Stimulated activated CD4-positive, alpha-beta T cell treated with anti-CD3 and anti-CD28 coated beads, Interleukin-1b, Interleukin-23, amount 100 ng/mL, for 4 hours (primary cell): ENCODE data around the gene DNAH1.

Experiments
- DNase-seq, 2 donors: peaks; one replicate each; pipeline ENCODE4 v3.0.0-alpha.2; 2020; ENCODE audit warnings: low read depth in 2 of 2

The DNAH1 gene

DNA sequence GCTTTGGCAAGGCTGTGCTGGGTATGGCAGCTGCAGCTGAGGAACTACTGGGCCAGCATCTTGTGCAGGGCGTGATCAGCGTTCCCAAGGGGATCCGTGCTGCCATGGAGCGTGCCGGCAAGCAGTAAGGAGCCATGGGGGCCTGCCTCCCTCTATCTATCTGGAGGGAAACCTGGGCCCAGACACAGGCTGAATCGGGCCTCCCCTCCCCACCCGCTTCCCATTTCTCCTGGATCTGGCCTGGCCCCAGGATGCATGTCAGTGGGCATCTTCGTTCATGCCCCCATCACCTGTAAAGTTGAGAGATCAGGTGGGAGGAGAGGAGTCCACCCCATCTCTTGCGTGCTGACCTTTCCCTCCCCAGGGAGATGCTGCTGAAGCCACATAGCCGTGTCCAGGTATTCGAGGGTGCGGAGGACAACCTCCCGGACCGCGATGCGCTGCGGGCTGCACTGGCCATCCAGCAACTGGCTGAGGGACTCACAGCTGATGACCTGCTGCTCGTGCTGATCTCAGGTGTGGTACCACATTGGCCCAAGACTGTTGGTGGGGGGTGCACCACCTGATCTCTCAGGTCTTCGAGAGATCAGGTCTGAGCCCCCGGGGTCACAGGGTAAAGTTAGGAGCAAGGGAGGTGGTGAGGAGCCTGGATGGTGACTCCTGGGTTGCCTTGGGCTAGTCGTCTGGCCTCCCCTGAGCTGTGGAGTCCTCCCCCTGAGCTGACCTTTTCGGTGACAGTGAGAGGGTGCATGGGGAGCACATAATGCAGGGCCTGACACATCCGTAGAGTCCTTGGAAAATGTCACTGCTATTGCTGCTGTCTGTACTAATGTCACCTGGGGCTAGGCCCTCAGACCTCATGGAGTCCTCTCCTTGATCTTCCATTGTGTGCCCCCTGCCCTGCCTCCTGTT lies 25.3 kb upstream of the DNAH1 start:
- DNase-seq = no peak

DNA sequence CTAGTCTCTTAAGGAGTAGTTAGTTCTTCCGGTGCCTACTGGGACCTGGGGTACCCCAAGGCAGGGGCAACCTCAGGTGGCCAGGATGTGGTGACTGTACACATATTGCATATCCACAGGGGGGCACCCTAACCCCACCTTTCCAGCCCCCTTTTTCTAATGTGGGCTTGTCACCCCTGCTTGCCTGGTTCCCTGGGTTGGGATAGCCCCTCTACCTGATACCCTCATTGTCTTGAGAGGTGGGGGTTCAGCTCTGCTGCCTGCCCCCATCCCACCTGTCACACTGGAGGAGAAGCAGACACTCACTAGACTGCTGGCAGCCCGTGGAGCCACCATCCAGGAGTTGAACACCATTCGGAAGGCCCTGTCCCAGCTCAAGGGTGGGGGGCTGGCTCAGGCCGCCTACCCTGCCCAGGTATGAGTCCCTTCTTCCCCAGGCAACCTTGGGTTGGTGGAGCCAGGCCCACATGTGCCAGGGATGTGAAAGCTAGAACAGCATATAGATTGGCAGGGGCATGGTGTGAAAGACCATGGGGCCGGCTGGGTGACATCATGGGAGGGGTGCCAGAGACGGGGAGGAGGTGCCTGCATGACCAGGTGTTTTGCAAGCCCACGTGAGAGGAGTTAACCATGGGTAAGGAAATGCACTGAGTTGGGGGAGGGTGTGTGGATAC lies 24.5 kb upstream of the DNAH1 start:
- no peak for DNase-seq

DNA sequence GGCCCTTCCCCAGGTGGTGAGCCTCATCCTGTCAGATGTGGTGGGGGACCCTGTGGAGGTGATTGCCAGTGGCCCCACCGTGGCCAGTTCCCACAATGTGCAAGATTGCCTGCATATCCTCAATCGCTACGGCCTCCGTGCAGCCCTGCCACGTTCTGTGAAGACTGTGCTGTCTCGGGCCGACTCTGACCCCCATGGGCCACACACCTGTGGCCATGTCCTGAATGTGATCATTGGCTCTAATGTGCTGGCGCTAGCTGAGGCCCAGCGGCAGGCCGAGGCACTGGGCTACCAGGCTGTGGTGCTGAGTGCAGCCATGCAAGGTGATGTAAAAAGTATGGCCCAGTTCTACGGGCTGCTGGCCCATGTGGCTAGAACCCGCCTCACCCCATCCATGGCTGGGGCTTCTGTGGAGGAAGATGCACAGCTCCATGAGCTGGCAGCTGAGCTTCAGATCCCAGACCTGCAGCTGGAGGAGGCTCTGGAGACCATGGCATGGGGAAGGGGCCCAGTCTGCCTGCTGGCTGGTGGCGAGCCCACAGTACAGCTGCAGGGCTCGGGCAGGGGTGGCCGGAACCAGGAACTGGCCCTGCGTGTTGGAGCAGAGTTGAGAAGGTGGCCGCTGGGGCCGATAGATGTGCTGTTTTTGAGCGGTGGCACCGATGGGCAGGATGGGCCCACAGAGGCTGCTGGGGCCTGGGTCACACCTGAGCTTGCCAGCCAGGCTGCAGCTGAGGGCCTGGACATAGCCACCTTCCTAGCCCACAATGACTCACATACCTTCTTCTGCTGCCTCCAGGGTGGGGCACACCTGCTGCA lies 23.7 kb upstream of the DNAH1 start:
- no peak for DNase-seq

DNA sequence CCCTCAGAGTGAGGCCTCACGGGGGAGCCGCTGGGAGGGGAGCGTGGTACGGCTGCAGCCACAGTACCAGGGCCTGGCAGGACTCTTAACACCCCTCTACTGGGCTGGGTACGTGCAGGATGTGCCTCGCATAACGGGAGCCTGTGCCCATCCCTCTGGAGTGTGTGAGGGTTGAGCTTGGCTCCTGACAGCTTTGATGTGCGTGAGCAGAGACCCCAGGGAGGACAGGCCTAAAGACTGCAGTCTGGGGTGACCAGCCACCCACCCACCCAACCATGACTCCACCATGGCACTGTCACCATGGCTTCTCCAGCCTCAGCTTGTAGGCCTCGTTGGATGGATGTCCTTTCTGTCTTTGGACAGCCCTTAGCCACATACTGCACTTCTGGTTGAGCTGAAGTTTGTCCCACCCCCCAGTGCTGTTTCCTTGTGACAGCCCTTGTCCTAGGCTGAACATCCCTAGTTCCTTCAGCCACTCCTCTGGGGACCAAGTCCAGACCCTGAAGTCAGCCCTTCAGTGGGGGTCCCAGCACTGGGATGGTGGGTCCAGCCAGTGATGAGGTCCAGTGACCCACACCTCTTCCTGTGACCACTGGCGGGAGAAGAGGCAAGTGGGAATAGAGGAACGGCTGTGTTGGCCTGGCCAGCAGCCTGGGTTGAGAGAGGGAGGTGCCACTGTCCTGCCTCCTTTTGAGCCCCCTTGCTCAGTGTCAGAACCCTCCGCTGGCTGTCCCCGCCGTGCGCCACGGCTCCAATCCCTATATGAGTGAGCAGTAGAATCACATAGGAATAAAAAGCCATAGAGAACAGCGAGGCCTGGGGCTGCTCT lies 22.4 kb upstream of the DNAH1 start:
- no peak for DNase-seq

DNA sequence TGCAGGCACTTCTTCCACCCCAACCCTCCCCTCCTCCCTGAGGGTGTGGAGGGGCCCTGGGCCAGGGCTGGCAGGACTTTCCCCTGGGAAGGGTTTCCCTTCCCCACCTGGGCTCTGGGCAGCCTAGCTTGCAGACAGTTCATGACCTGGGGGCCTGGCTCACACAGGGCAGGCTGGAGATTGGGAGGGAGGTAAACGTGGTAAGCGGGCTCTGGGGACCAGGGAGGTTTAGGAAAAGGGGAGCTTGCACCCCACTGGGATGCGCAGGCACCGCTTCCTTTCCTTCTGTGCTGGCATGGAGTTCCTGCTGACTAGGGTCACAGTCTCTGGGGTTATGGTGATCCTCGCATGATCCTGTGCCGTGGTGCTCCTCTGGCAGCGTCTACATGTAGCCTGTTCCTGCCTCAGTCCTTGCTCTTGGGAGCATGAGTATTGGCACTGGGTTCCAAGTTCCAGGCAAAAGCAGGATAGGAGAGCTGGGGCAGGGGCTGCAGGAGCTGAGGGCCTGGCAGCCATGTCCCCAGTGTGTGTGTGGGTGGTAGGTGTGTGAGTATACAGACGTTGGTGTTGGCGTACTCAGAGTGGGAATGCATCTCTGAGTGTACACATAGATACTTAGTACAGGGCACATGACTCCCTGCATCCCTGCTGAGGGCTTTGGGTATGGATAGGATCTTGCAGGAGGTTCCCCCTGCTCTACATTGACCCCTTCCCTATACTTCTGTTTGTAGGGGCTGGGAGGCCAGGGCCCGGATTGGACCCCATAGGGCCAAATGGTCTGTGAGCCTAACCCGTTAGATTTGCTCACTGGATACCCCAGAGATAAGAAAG lies 21.6 kb upstream of the DNAH1 start:
- DNase-seq = no peak

DNA sequence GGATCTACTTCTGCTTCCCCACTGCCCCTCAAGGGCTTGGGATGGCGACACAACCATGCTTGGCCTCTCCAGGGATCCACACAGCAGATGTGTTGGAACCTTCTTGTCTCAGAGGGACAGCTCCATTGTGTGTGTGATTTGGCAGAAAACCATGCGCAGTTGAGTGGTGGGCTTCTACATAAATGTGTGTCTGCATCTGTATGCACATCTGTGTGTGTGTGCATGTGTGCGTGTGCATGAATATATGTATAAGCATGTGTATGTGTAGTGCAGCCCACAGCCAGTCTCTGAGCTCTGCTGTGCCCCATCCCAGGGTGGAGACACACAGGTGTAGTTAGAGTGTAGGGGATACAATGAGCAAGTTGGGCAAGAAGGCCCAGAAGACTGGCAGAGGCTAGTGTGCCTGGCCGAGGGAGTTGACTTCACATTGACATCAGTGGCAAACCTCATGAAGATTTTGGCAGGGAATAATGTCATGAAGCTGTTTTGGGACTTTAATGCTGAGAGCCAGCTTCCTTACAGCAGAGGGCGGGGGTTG lies 20.4 kb upstream of the DNAH1 start:
- no peak for DNase-seq

DNA sequence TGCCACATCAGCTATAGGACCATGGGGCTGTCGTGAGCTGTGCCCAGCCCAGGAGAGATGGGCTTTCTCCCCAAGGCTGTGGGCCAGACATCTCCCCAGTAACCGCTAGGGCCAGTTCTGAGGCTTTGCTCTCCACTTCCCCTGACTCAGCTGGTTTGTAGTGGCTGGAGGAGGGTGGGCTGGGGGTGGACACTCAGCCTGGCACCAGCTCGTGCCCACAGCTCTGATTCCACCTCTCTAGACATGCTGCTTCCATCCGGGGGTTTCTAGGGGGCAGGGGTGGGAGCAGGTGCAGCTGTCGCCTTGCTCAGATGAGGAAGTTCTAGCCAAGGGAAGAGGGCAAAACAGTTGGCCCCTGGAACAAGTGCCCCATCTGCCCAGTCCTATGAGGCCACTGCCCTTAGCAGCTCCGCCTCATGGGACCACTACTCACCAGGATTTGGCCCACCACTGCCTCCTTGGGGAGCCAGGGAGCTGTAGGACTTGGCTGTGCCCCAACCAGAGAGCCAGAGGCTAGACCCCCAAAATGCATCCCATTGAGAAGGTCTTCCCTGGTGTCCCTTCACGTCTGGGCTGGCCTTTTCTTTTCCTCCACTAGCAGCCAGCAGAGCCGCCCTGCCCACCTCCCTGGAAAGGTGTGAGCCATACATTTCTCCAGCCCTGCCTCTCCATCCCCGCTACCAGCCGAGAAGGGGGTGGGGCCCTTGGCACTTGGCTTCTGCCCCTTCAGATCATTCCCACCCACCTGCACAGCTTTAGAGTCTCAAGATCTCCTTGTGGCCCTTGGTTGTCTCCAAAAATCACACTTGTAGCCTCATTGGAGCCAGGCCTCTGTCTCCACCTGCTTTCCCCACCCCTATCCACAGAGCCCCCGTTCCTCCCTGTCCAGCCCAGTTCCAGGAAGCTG lies 18.6 kb upstream of the DNAH1 start:
- DNase-seq = no peak

DNA sequence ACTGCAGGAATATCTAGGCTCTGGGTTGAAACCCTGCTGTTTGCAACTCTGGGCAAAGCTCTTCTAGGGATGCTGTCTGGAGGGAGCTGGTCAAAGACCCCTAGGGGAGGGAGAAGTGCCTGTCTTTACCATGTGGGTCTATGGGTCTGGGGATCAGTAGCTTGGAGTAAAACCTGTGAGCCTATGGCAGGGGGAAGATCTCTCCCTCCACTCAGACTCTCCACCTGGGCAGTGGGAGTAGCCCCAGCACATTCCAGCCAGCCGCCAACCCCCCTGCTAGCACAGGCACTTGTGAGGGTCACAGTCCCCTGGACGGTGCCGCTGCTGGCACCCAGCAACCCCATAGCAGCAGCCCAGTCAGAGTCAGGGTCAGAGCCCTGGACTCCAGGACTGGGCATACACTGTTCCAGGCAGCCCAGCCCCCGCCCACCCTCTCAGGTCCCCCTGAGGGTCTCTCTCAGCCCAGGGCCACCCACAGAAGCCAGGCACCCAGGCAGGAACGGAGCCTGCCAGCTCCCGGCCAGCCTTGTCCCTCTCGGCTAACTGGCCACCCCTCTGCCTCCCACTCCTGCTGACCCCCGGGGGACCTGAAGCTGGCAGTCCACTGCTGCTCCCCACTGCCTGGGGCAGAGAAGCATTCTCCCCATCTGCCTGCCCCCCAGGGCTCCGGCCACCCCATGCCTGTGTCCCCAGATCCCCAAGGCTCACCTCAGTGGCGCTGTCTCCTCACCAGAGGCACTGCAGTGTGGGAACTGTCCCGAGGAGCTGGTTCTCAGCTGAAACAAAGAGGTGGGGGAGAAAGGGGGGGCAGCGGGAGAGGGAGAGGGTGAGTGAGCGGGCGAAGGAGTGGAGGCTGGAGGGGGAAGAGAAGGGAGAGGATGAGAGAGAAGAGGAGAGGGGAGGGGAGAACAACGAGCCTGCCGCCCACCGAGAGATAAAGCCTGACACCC lies 17.7 kb upstream of the DNAH1 start:
- no peak for DNase-seq

DNA sequence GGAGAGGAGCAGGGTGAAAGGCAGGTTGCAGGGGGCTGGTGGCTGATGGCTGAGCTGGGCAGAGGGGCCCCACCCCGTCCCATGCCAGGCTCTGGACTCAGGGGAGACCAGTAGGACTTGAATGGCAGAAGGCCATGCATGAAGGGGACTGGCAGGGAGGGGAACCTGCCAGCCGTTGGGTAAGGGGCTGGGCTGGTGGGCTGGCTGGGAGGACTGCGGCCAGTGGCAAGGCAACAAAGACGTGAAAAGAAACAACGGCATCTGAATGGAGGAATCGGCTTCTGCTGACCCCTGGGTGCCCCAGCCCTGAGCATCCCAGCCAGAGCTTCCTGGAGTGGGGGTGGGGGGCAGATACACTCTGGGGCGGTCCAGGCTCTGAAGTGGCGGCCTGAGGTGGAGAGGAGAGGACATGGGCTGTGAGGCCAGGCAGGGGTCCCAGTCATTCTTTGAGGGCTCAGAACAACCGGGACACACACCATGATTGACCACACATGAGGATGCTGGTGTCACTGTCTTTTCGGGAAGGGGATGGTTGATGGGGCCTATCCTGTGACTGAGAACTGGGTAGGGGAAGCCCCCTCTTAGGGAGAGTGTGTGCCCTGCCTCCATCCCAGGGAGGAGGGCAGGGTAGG lies 16.8 kb upstream of the DNAH1 start:
- no peak for DNase-seq

DNA sequence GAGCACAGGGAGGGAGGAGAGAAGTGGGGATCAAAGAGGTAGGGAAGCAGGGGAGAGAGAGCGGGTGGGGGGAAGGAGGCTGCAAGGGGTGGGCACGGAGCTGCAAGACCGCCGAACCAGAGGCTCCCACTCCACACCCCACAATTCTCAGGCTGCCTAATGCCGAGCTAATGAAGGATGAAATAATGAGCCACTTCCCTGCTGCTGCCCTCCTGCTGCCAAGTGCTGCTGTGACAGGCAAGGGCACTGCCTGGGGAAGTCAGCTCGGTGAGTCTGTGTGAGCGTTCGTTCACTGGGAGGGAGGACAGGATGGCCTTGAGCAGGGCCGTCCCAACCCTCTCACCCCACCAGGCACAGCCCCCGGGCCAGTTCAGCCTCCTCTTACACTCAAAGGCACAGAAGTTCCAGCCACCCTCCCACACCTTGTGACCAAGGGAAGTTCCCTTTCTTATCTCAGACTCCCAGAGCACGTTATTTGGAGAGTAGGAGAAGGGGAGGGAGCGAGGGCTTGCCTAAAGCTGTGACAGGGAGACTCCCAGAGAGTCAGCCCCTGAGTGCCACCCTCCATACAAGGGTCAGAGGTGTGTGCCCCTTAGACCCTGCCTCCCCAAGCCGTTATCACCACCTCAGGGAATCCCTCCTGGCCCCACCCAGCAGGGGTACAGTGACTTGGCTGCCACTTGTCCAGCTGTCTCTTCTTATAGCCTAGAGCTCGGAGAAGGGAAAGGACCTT lies 16.1 kb upstream of the DNAH1 start:
- no peak for DNase-seq

DNA sequence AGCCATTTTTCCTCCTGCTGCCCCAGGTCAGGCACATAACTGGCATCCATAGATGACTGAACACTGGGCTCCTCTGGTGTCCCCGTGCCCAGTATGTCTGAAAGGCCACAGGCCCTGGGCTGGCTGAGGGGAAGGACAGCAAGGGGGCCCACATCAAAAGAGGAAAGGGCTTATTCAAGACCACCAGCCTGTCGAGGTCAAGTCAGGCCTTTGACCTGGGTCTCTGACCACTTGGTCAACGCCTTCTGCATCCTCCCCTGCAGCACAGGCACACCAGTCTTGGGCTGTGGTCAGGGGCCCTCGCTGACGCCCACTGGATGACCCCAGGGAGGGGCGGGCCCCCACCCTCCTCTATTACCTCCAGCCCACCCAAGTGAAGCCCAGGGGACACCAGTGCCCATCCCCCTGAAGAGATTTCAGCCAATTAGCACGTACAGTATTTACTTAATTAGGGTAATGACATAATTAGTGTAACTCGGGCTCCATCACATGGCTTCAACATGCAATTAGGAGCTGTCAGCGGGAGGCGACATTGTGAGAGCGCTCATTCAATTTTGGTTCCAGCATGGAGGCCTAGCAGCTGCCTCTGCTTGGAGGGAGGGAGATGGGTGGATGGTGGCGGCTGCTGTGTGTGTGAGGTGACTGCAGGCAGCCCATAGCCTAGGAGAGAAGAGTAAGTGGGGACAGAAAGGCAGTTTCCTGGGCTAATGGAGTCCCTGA lies 13.5 kb upstream of the DNAH1 start:
- no peak for DNase-seq

DNA sequence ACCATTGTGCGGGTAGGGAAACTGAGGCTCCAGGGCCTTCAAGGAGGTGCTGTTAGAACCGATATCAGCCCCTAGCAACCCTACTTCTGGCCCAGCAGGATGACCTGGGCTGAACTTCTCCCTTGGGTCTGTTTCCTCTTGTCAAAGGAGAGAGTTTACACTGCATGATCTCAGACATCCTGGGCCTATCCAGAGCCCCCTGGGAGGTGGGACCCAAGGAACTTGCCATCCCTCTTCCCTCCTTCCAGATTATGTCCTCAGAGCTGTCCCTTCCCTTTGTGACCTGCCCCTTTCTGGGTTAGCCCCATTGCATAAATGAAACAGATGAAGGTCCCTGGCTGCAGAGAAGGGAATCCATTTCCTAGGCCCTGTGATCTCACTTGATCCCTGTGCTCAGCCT lies 12.3 kb upstream of the DNAH1 start:
- no peak for DNase-seq

DNA sequence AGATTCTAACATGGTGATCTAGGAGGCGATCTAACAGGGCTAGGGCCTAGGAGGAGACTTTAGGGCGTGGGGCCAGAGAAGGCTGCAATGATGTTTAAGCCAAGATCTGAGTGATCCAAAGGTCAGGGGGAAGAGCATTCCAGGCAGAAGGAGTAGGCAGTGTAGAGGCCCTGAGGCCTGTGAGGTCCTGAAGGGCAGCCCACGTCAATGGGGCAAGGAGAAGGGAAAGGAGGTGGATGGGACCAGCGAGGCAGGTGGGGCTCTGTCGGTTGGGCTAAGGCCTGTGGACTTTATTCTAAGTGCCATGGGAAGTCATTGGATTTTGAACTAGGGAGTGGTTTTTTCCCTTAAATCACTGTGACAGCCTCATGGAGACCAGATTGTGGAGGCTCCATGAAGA lies 10.2 kb upstream of the DNAH1 start:
- no peak for DNase-seq

DNA sequence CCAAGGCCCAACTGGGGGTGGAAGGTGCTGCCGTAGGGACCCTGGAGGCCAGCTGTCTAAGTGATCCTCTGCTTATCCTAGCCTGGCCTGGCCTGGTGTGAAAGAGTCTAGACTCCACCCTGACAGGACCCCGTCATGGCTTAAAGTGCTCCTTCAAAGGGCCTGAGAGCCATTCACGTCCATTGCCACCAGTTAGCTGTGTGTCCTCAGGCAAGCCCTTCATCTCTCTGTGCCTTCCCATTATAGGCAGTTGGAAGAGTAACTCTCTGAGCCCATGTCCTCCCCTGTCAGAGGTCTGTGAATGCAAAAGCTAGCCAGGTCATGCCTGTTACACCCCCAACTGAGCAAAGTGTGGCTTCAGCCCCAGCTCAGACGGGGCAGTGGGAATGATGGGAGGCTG lies 9.1 kb upstream of the DNAH1 start:
- DNase-seq = no peak

DNA sequence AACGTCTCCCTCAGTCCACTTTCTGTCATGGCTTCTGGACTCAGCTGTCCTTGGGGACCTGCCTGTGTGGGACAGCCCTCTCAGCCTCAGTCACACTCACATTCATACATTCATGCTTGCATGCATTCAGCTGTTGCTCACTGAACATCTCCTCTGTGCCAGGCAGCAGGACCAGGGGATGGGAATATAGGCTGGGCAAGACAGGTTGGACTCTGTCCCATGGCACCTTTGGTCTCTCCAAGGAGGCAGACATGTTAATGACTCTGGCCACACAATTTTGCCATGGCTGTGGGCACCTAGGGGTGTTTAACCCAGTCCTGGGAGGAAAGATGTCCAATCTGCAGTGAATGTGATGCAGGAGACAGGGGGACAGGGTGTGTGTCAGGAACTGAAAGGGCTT lies 7.8 kb upstream of the DNAH1 start:
- no peak for DNase-seq

DNA sequence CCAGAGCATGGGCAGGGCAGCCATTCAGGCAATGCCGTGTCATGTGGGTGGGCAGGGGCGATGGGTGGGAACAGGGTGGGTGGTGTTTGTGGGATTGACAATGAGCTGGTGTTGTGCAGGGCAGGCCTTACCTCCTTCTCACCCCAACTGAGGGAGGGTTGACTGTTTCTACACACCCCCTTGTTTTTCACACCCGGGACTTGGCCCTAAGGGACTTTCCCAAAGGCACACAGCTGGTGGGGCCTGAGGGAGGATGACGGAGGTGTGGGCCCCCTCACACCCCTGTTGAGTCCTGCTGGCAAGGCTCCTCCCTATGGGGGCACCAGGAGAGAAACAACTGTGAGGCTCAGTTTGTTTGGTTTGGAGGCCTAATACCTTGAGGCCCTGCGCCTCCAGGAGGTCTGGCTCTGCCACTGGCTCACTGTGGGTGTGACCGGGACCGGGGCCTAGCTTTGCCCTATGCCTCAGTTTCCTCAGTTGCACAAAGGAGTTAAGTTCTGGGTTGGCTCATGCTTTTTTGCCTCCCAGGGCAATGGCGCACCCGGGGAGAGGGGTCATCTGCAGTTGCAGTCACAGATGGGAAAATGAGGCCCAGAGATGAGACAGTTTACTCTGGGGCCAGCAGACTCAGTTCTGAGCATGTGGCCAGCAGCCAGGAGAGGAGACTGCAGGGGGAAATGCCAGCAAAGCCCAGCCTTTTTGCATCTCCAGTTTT lies 5.1 kb upstream of the DNAH1 start:
- DNase-seq = peak in 1 of 2 donors; percentile 2
